Stimulated activated CD8-positive, alpha-beta memory T cell treated with anti-CD3 and anti-CD28 coated beads, Interleukin-15, amount 100 ng/mL, for 1 hour (primary cell): Measurements from ENCODE around the gene GLYATL3.

Experiments
- DNase-seq: peaks from one replicate; pipeline ENCODE4 v3.0.0-alpha.2; 2020; ENCODE audit warnings: low read depth

The GLYATL3 gene

DNA sequence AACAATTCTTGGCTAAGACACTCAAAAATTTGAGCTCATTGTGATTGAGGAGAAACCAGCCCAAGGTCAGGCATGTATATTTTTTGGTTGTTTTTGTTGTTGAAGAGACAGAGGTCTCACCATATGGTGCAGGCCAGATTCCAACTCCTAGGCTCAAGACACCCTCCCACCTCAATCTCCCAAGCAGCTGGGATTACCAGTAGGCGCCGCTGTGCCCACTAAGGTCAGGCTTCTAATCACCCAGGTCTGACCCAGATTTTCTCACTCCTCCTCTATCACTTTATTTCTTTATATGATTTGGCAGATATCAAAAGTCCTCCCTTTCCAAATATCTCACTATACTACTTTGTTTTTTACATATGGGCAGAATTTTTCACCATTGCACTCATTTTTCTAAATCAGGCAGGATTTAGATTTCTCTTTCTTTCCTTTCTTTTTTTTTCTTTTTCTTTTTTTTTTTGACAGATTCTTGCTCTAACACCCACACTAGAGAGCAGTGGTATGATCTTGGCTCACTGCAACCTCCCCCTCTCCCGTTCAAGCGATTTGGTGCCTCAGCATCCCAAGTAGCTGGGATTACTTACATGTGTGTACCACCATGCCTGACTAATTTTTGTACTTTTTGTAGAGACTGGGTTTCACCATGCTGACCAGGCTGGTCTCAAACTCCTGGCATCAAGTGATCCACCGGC is 49.0 kb downstream of the GLYATL3 start:
- DNase-seq = no peak

DNA sequence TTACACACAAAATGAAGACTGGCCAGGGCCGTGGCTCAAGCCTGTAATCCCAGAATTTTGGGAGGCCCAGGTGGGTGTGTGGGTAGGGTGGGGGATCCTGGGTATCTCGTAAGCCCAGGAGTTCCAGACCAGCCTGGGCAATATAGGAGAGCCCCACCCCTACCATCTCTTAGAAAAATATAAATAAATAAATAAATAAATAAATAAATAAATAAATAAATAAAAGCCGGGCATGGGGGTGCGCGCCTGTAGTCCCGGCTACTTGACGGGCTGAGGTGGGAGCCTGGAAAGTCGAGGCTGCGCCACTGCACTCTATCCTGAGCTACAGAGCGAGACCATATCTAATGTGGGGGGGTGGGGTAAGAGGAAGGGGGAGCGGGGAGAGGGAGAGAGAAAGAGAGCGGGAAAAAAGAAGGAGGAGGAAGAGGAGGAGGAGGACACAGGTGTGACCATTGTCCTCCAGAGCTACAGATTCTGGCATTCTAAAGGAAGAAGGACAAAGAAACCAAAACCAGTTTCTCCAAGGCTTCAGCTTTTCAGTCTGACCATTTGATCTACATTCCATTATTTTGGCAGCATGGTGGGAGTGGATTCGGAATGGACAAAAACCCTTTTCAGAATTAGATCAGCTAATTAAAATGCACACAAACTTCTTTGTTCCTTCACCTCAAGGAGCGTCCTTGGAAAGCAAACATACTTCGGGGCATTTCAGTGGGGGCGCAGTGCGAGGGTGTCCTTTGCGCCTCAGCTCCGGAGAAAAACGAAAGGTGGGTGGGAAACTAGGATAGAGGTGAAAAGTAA is 50.2 kb downstream of the GLYATL3 start:
- no peak for DNase-seq

DNA sequence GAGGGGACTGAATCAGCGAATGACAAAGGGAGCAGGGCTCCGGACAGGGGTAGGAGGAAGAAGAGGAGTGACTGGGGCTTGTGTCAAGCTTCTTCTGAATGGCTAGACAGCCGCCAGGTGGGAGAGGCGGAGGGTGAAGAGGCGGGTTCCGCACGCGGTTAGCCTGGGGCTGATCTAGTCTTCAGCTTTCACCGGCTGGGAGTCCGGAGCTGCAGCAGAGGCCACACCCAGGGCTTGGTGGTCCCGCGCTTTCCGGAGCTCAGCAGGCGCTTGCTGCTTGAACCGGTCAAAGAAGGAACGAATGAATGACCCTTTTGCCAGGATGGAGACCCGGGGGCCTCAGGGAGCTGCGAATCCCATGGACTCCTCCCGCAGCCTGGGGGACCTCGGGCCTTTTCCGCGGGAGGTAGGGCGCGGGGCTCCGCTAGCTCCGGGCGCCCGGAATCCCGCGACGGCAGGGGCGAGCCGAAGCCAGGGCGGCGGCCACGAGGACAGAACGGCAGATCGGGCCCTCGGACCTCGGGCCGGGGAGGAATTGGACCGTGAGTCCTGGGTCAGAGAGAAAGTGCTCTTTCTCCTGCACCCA is 50.9 kb downstream of the GLYATL3 start, which contains the start of gene C6orf141:
Gene C6orf141 (plus strand): TSS at position 177 of the 586 bp plus-strand sequence. CDS start 125 bp downstream, at position 302.
- no peak for DNase-seq

DNA sequence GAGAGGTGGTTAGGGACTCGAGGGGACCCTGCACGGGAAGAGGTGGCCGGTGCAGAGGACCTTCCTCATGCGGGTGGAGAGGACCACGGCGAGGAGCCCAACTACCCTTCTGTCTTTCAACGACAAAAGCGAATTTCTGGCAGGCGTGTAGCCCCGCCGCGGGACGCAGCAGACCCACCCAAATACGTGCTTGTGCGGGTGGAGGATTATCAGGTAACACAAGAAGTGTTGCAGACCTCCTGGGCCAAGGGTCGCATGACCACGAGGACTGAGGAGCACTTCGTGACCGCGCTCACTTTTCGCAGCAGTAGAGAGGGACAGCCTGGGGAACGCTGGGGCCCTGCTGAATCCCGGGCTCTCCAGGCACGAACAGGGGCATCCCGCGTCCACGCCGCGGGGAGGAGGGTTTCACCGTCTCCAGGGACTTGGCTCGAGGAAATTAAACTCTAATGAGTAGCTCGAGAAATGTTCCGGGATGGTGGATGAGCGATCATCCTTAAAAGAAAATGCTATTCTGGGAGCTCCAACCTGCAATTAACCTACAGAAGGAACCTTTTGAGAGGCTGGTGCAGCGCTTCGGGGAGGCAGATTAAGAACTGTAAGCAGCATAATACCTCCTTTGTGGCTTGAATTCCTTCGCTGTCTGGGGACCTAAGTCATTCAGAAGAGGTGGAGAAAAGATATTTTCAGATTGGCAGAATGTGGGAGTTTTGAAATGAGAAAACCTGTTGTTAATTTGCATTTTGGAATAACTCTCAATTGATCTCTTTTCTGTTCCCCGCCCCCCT is 51.5 kb downstream of the GLYATL3 start:
- DNase-seq = no peak

DNA sequence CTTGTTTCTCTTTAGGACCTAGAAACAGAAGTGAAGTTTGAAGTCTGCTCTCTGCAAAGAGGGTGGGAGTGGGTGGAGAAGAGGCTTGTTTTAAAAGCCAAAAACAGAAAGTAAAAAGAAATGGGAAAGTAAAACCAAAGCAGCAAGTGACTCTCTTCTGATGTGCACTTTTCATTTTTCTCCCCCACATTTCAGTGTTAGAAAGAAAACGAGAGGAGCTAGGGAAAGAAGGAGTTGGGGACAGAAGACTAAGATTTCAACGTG is 52.1 kb downstream of the GLYATL3 start:
- no peak for DNase-seq

DNA sequence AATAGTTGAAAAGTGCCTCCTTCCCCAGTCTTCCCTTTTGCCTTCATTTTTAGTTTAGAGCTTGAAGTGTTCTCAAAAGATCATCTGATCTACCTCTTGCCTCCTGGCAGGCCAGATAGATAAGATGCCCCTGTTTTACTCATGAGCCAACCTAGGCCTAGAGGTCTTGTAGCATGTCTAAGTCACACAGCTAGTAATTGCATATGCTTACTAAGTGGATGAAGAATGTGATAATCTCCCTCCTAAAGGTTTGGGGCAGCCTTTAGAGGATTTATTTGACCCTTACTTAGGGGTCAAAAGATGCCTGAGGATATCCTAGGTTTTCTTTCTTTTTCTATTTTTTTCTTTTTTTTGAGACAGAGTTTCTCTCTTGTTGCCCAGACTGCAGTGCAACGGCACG is 52.9 kb downstream of the GLYATL3 start:
- no peak for DNase-seq

DNA sequence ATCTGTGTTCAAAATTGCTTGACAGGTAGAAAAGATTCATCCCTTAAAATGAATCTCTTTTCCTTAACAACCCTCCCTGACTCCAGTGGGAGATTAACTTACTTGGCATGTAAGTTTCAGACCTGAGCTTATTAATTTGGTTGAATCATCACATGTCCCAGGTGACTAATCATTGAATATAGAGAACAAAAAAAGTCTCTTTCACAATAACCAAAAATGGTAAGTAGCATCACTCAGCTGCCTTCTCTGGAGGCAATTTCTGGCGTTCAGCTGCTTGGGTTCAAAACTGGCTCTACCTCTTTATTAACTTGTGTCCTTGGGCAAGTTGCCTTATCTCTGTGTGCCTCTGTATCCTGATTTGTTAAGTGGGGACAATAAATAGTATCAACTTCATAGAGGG is 53.7 kb downstream of the GLYATL3 start:
- no peak for DNase-seq

DNA sequence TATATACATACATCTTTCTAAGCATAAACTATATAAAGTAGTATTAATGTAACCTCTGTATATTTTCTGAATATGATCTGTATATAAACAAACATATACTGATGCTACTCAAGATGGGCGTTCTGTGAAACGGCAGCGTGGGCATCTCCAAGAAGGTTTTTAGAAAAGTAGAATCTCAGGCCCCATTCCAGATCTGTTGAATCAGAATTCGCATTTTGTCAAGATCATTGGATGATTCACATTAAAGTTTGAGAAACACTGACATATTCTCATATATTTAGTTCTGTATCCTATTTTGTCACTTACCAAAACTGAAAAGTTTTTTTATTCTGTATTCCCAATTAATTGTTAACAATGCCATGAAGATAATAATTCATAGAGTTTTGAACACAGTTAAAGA is 56.2 kb downstream of the GLYATL3 start:
- no peak for DNase-seq

DNA sequence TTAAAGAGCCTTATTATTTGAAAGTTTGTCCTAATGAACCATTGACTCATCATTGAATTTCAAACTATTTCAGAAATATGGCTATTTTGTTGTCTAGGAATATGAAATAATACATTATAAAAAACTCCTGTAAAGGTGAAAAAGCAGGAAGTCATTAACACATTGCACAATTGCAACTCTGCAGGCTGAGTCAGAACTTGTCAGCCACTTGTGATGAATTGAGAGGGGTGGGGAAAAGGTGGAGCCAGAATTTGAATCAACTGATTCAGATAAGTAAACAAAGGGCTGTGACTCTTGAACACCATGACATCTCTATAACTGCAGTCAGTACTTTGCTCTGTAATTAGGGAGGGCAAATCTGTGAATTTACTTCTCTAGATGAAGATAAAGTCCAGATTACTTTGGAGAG is 56.7 kb downstream of the GLYATL3 start:
- no peak for DNase-seq

DNA sequence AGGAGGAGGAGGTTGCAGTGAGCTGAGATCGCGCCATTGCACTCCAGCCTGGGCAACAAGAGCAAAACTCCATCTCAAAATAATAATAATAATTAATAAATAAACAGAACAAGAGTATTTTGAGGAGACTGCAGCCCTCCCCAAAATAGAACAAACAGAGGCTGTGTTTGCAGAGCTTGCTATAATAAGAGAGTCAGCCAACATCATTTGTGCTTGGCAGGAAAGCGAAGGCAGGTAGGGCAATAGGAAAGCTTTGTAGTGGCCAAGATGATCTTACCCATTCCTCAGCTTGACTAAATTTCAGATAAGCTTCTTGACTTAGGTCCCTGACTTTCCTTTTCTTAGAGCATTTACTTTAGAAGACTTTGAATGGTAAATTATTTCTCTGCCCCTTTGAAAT is 57.5 kb downstream of the GLYATL3 start:
- no peak for DNase-seq

DNA sequence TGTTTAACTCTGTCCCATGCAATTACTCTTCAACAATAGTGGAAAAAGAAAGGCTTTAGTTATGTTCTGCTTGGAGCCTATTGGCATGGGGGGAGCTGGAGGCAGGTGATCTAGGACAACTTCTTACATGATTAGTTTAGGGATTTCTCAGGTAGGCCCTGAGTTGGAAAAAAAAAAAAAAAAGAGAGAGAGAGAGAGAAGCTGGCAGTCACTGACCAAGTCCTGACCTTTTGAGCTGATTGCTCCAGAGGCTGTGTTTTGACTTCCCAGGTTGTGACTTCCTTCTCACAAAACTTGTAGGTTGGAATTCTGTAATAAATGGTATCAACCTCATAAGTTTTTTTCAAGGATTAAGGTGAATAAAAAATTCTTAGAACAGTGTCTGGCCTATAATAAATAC is 58.5 kb downstream of the GLYATL3 start:
- no peak for DNase-seq

DNA sequence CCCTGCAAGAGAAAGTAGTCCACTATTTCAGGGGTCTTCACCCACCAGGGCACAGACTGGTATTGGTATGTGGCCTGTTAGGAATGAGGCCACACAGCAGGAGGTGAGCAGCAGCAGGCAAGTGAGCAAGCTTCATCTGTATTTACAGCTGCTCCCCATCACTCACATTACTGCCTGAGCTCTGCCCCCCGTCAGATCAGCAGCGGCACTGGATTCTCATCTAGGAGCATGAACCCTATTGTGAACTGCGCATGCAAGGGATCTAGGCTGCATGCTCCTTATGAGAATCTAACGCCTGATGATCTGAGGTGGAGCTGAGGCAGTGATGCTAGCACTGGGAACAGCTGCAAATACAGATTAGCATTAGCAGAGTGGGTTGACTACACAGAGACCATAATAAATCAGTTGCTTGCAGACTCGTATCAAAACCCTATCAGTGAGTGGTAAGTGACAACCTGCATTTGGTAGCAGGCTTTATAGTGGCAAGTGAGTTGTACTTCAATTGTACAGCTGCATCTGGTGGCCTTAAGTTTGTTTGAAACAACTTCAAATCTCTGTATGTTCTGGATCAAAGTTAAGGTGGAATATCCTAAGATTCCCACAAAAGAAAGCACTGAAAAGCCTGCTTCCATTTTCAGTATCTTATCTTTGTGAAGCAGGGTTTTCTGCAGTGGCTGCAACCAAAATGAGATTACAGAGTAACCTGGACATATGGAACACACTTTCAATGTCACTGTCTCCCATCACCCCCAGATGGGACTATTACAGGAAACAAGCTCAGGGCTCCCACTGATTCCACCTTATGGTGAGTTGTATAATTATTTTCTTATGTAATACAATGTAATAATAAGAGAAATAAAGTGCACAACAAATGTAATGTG is 63.5 kb downstream of the GLYATL3 start:
- DNase-seq = no peak

DNA sequence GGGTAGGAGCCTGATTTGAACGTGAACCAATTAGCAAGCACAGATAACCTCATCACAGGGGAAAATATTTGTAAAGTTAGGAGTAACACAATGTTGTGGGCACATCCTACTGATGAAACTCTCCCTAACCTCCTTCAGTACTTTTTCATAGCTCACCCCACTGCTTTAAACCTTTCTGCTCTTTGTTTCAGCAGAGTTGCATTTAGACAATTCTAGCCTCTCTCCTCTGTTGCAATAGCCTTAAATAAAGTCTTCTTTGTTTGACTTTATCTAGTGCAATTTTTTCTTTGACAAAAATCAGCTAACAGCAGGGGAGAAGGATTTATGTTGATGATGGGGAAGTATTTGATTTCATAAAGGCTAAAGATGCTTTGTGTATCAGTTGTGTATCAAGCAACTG is 64.8 kb downstream of the GLYATL3 start:
- DNase-seq = no peak

DNA sequence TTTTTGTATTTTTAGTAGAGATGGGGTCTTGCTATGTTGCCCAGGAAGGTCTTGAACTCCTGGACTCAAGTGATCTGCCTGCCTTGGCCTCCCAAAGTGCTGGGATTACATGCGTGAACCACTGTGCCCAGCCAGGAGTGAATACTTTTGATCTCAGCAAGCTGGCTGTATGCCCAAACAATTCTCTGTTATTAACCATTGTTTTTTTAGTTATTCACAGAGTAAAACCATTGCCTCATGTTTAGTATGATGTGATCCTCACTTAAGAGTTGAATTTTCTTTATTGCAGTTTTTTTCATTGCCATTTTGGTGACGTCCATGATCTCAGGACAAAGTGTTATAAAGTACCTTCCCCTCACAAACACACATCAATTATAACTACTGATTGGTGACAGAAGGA is 65.5 kb downstream of the GLYATL3 start:
- no peak for DNase-seq

DNA sequence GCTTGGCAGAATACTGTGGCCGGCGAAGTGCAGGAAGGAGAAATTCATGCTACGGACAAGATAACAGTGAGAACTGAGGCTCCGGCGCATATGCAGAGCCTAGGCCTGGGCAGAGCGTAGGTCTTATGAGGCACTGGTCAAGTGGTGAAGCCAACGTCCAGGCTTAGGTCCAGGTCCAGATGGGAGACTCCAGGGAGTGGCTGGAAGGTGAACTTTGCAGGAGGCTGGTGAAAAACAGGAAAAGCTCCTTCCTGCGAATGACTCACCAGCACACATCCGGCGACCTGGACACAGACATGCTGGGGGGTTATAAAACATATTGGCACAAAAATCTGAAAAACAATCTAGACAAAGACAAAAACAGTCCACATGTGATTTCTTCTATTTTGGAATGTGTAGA is 66.1 kb downstream of the GLYATL3 start:
- no peak for DNase-seq

DNA sequence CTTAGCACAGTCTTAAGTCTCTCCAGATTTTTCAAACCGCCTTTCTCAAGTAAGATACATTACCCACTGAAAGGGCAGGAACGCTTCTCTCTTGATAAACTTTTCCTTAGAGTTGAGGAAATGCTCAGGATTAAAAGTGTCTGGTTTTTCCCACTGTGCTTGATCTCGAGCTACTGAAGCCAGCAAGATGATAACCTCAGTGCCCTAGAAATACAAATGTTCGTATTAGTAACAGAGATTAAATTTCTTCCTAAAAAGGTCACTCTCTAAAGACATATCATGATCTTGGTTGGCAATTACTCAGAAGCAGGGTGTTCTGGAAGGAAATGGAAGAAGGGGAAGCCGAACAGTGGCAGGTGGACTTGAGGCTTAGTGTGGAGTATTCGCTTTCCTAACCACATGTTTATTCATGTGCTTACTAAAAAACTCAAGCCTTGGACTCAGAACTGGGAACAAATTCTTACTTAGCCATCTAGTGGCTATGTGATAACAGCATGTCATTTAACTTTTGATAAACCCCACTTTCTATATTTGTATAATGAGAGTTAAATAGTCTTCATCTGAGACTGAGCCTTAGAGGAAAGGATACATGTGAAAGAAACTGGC is 70.9 kb downstream of the GLYATL3 start:
- DNase-seq = no peak

DNA sequence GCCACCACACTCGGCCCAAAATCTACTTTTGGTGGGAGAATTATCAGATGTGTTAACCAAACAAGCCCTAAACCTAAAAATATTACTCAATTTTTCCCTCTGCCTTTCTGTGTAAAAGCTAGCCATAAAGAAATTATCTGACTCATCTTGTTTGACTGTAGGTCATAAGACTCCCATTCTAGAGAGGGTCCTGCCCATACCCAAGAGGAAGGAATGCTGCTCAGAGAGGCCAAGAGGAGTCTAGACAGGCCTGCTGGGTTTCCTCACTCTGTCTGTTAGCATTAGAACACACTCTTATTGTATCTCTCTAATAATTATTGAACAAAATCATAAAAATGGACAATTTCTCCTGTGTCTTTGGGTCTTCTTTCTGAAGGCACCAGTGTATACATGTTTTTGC is 76.9 kb downstream of the GLYATL3 start:
- no peak for DNase-seq
